ENCODE measurements around the gene NBEA.
"Not testable (repeated sequence)": the region's sequence is repeated elsewhere in the genome, so short reads cannot be mapped to it uniquely, and the experiment has no call there.

The NBEA gene

GRCh38 chr13:34944274-34944634 lies 2.2 kb downstream of the NBEA start:
- peaks cover 4% of the 10 kb centered on the region for H3K4me1 ChIP-seq (ENCODE audit: control insufficient read depth, insufficient read depth, low read length, poor library complexity, severe bottlenecking)
- H3K27ac ChIP-seq (ENCODE audit: insufficient read depth, low read length, poor library complexity, severe bottlenecking): no peak overlapping the region
- H3K9me3 ChIP-seq (ENCODE audit: control insufficient read depth, low read length): no peaks in the 10 kb centered on the region
- no peak for DNase-seq
- no peaks in the 10 kb centered on the region for H3K27me3 ChIP-seq (replicated peaks; ENCODE audit: control insufficient read depth, insufficient read depth, low read length, poor library complexity, severe bottlenecking)
- H3K36me3 ChIP-seq (ENCODE audit: control insufficient read depth, insufficient read depth, low read length): no peaks in the 10 kb centered on the region
- no peak overlapping the region for H3K4me3 ChIP-seq (ENCODE audit: insufficient read depth, low read depth, low read length, poor library complexity, severe bottlenecking)

GRCh38 chr13:34944751-34945150 lies 2.7 kb downstream of the NBEA start:
- H3K4me3 ChIP-seq (ENCODE audit: insufficient read depth, low read depth, low read length, poor library complexity, severe bottlenecking): no peak overlapping the region
- no peaks in the 10 kb centered on the region for H3K9me3 ChIP-seq (ENCODE audit: control insufficient read depth, low read length)
- H3K27me3 ChIP-seq (replicated peaks; ENCODE audit: control insufficient read depth, insufficient read depth, low read length, poor library complexity, severe bottlenecking): no peaks in the 10 kb centered on the region
- H3K27ac ChIP-seq (ENCODE audit: insufficient read depth, low read length, poor library complexity, severe bottlenecking): no peak overlapping the region
- peaks cover 4% of the 10 kb centered on the region for H3K4me1 ChIP-seq (ENCODE audit: control insufficient read depth, insufficient read depth, low read length, poor library complexity, severe bottlenecking)
- no peaks in the 10 kb centered on the region for H3K36me3 ChIP-seq (ENCODE audit: control insufficient read depth, insufficient read depth, low read length)
- no peak for DNase-seq

- no peak overlapping the region for H3K27ac ChIP-seq (ENCODE audit: insufficient read depth, low read length, poor library complexity, severe bottlenecking)
- no peaks in the 10 kb centered on the region for H3K36me3 ChIP-seq (ENCODE audit: control insufficient read depth, insufficient read depth, low read length)
- no peaks in the 10 kb centered on the region for H3K27me3 ChIP-seq (replicated peaks; ENCODE audit: control insufficient read depth, insufficient read depth, low read length, poor library complexity, severe bottlenecking)
- no peak for DNase-seq
- H3K4me1 ChIP-seq (ENCODE audit: control insufficient read depth, insufficient read depth, low read length, poor library complexity, severe bottlenecking): no peaks in the 10 kb centered on the region
- H3K9me3 ChIP-seq (ENCODE audit: control insufficient read depth, low read length): no peaks in the 10 kb centered on the region
- no peak overlapping the region for H3K4me3 ChIP-seq (ENCODE audit: insufficient read depth, low read depth, low read length, poor library complexity, severe bottlenecking)
Observed at GRCh38 chr13:34951528-34951927, 9.5 kb downstream of the NBEA start.

- Histone ChIP-seq H3K4me3 (ENCODE audit: insufficient read depth, low read depth, low read length, poor library complexity, severe bottlenecking) (no peak overlapping the region), H3K27ac (ENCODE audit: insufficient read depth, low read length, poor library complexity, severe bottlenecking) (no peak overlapping the region), H3K27me3 (replicated peaks; ENCODE audit: control insufficient read depth, insufficient read depth, low read length, poor library complexity, severe bottlenecking) (no peaks in the 10 kb centered on the region)
Observed at GRCh38 chr13:34959489-34959888, 17.4 kb downstream of the NBEA start.

GRCh38 chr13:34964558-34964957 lies 22.5 kb downstream of the NBEA start:
- DNase-seq: no peak
- H3K4me3 ChIP-seq (ENCODE audit: insufficient read depth, low read depth, low read length, poor library complexity, severe bottlenecking): no peak overlapping the region
- H3K4me1 ChIP-seq (ENCODE audit: control insufficient read depth, insufficient read depth, low read length, poor library complexity, severe bottlenecking): no peaks in the 10 kb centered on the region
- no peaks in the 10 kb centered on the region for H3K9me3 ChIP-seq (ENCODE audit: control insufficient read depth, low read length)
- H3K27ac ChIP-seq (ENCODE audit: insufficient read depth, low read length, poor library complexity, severe bottlenecking): no peak overlapping the region
- no peaks in the 10 kb centered on the region for H3K27me3 ChIP-seq (replicated peaks; ENCODE audit: control insufficient read depth, insufficient read depth, low read length, poor library complexity, severe bottlenecking)
- H3K36me3 ChIP-seq (ENCODE audit: control insufficient read depth, insufficient read depth, low read length): no peaks in the 10 kb centered on the region

More at GRCh38 chr13:34959489-34959888, 17.4 kb downstream of the NBEA start:
- DNase-seq: no peak
- Histone ChIP-seq H3K9me3 (ENCODE audit: control insufficient read depth, low read length) (no peaks in the 10 kb centered on the region), H3K4me1 (ENCODE audit: control insufficient read depth, insufficient read depth, low read length, poor library complexity, severe bottlenecking) (no peaks in the 10 kb centered on the region), H3K36me3 (ENCODE audit: control insufficient read depth, insufficient read depth, low read length) (no peaks in the 10 kb centered on the region)

- Histone ChIP-seq H3K36me3 (ENCODE audit: control insufficient read depth, insufficient read depth, low read length) (no peaks in the 10 kb centered on the region), H3K4me3 (ENCODE audit: insufficient read depth, low read depth, low read length, poor library complexity, severe bottlenecking) (no peak overlapping the region), H3K27me3 (replicated peaks; ENCODE audit: control insufficient read depth, insufficient read depth, low read length, poor library complexity, severe bottlenecking) (no peaks in the 10 kb centered on the region), H3K4me1 (ENCODE audit: control insufficient read depth, insufficient read depth, low read length, poor library complexity, severe bottlenecking) (no peaks in the 10 kb centered on the region), H3K27ac (ENCODE audit: insufficient read depth, low read length, poor library complexity, severe bottlenecking) (no peak overlapping the region), H3K9me3 (ENCODE audit: control insufficient read depth, low read length) (no peaks in the 10 kb centered on the region)
- no peak for DNase-seq
Observed at GRCh38 chr13:34967851-34968562, 25.9 kb downstream of the NBEA start.

- not testable (repeated sequence) for H3K27ac ChIP-seq (ENCODE audit: insufficient read depth, low read length, poor library complexity, severe bottlenecking); H3K27me3 ChIP-seq (replicated peaks; ENCODE audit: control insufficient read depth, insufficient read depth, low read length, poor library complexity, severe bottlenecking); DNase-seq; H3K36me3 ChIP-seq (ENCODE audit: control insufficient read depth, insufficient read depth, low read length); H3K4me1 ChIP-seq (ENCODE audit: control insufficient read depth, insufficient read depth, low read length, poor library complexity, severe bottlenecking); H3K9me3 ChIP-seq (ENCODE audit: control insufficient read depth, low read length); H3K4me3 ChIP-seq (ENCODE audit: insufficient read depth, low read depth, low read length, poor library complexity, severe bottlenecking)
Observed at GRCh38 chr13:34969539-34969938, 27.5 kb downstream of the NBEA start.

- Histone ChIP-seq H3K4me1 (ENCODE audit: control insufficient read depth, insufficient read depth, low read length, poor library complexity, severe bottlenecking) (no peaks in the 10 kb centered on the region), H3K36me3 (ENCODE audit: control insufficient read depth, insufficient read depth, low read length) (no peaks in the 10 kb centered on the region), H3K27ac (ENCODE audit: insufficient read depth, low read length, poor library complexity, severe bottlenecking) (no peak overlapping the region), H3K27me3 (replicated peaks; ENCODE audit: control insufficient read depth, insufficient read depth, low read length, poor library complexity, severe bottlenecking) (no peaks in the 10 kb centered on the region), H3K4me3 (ENCODE audit: insufficient read depth, low read depth, low read length, poor library complexity, severe bottlenecking) (no peak overlapping the region), H3K9me3 (ENCODE audit: control insufficient read depth, low read length) (no peaks in the 10 kb centered on the region)
- DNase-seq: no peak
Observed at GRCh38 chr13:34970961-34971360, 28.9 kb downstream of the NBEA start.

GRCh38 chr13:34971473-34971872 lies 29.4 kb downstream of the NBEA start:
- Histone ChIP-seq H3K9me3 (ENCODE audit: control insufficient read depth, low read length) (no peaks in the 10 kb centered on the region), H3K27me3 (replicated peaks; ENCODE audit: control insufficient read depth, insufficient read depth, low read length, poor library complexity, severe bottlenecking) (no peaks in the 10 kb centered on the region), H3K4me1 (ENCODE audit: control insufficient read depth, insufficient read depth, low read length, poor library complexity, severe bottlenecking) (no peaks in the 10 kb centered on the region), H3K4me3 (ENCODE audit: insufficient read depth, low read depth, low read length, poor library complexity, severe bottlenecking) (no peak overlapping the region), H3K27ac (ENCODE audit: insufficient read depth, low read length, poor library complexity, severe bottlenecking) (no peak overlapping the region), H3K36me3 (ENCODE audit: control insufficient read depth, insufficient read depth, low read length) (no peaks in the 10 kb centered on the region)
- DNase-seq: no peak

- not testable (repeated sequence) for H3K9me3 ChIP-seq (ENCODE audit: control insufficient read depth, low read length); DNase-seq; H3K36me3 ChIP-seq (ENCODE audit: control insufficient read depth, insufficient read depth, low read length); H3K4me1 ChIP-seq (ENCODE audit: control insufficient read depth, insufficient read depth, low read length, poor library complexity, severe bottlenecking); H3K27ac ChIP-seq (ENCODE audit: insufficient read depth, low read length, poor library complexity, severe bottlenecking); H3K4me3 ChIP-seq (ENCODE audit: insufficient read depth, low read depth, low read length, poor library complexity, severe bottlenecking); H3K27me3 ChIP-seq (replicated peaks; ENCODE audit: control insufficient read depth, insufficient read depth, low read length, poor library complexity, severe bottlenecking)
Observed at GRCh38 chr13:34985199-34985598, 43.1 kb downstream of the NBEA start.
